Peyer's patch (tissue), 4 donors: Measurements from ENCODE around the gene SMTNL2.

Experiments used
- POLR2A ChIP-seq, 2 donors: fragments of 450-650 bp; IDR thresholded peaks; one replicate each; pipeline ENCODE4 v1.5.1; 2017; ENCODE audit warnings: antibody characterized with exemption in 2 of 2, mild to moderate bottlenecking in 2 of 2, moderate library complexity in 2 of 2
- TF ChIP-seq, protein P1 (sequence below), 6 experiments: fragments of 450-650 bp in 4 of 6; fragments of 200-600 bp in 2 of 6; sonication (generic) in 1 of 6; IDR thresholded peaks; one replicate each; pipeline ENCODE4 v1.5.1; 2017 to 2019; ENCODE audit warnings: antibody characterized with exemption in 6 of 6, mild to moderate bottlenecking in 3 of 6, moderate library complexity in 1 of 6

DNA sequence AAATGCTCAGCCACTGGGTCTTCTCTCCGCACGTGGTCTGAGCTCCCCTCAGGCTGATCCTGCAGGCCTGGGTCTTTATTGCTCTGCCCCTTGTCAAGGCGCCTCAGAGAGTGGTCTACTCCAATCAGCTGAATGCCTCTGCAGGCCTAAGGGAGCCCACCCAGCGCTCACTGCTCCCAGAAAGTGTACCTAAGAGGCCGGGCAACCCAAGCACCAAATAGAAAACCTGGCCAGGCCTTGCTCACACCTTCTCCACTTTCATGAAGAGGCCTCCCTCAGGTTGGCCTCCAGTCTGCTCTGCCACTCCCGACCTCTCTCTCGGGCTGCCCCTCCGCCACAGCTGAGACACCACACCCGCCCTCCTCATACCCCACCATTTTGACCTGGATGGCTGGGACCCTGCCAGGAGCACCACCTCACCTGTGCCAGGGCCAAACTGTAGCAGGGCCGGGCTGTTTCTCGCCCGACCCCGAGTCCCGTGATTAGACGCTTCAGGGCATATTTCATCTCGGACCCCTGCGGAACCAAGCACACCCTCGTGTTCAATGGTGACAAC lies 29.8 kb upstream of the SMTNL2 start:
- TF ChIP-seq, protein P1, sequence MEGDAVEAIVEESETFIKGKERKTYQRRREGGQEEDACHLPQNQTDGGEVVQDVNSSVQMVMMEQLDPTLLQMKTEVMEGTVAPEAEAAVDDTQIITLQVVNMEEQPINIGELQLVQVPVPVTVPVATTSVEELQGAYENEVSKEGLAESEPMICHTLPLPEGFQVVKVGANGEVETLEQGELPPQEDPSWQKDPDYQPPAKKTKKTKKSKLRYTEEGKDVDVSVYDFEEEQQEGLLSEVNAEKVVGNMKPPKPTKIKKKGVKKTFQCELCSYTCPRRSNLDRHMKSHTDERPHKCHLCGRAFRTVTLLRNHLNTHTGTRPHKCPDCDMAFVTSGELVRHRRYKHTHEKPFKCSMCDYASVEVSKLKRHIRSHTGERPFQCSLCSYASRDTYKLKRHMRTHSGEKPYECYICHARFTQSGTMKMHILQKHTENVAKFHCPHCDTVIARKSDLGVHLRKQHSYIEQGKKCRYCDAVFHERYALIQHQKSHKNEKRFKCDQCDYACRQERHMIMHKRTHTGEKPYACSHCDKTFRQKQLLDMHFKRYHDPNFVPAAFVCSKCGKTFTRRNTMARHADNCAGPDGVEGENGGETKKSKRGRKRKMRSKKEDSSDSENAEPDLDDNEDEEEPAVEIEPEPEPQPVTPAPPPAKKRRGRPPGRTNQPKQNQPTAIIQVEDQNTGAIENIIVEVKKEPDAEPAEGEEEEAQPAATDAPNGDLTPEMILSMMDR (IDR thresholded peaks at IDR 0.05) = no peak
- no peak for TF ChIP-seq POLR2A (IDR thresholded peaks at IDR 0.05)
